Testis (tissue), 3 donors: ENCODE data around the gene TRIM3. TPM values are rescaled to one million over a fixed set of nuclear protein-coding genes. Genes with fewer than 3 reads are reported as not detected.

Experiments used
- DNase-seq: peaks from one replicate; pipeline ENCODE4 v3.0.0-alpha.2; 2019
- H3K27ac ChIP-seq, 2 donors: fragments of 200-600 bp; sonication (generic); one replicate each; pipeline ENCODE4 v1.5.1; 2019
- H3K27me3 ChIP-seq: fragments of 200-600 bp; sonication (generic); one replicate; pipeline ENCODE4 v1.5.1; 2019
- H3K36me3 ChIP-seq: fragments of 200-600 bp; sonication (generic); one replicate; pipeline ENCODE4 v1.5.1; 2017; ENCODE audit warnings: low read depth; ENCODE audit errors: missing control alignments
- H3K4me1 ChIP-seq: fragments of 200-600 bp; sonication (generic); one replicate; pipeline ENCODE4 v1.5.1; 2019
- H3K4me3 ChIP-seq, 2 donors: fragments of 200-600 bp; sonication (generic); one replicate each; pipeline ENCODE4 v1.5.1; 2017 to 2019
- H3K9me3 ChIP-seq: fragments of 200-600 bp; sonication (generic); one replicate; pipeline ENCODE4 v1.5.1; 2017
- POLR2A ChIP-seq: fragments of 450-650 bp; IDR thresholded peaks from one replicate; pipeline ENCODE4 v1.6.1; 2017; ENCODE audit warnings: antibody characterized with exemption, mild to moderate bottlenecking, moderate library complexity
- WGBS, 2 donors: methylation state at CpG; one replicate each; pipeline ENCODE4 v1.1.5; 2018; 5-methylcytosine and 5-hydroxymethylcytosine counted together
- intact Hi-C: fragments of 100-400 bp; cut with DNase I; formaldehyde crosslinking; loops from one replicate; pipeline ENCODE4 v1.15.1; 2023; ENCODE audit warnings: low total_unique reads
- polyA plus RNA-seq: library from polyadenylated mRNA; stranded (reverse); fragments of 350-450 nt; fragmentation: Illumina TruSeq; extraction: RNeasy Lipid Tissue Mini Kit (QIAGEN cat#74804); gene quantifications from one replicate; pipeline ENCODE4 v1.2.3, GENCODE V29; 2014; ENCODE audit warnings: low read depth, low replicate concordance; ENCODE audit not compliant: insufficient read depth
- total RNA-seq, 2 donors: library from RNA; depleted of rRNA; stranded (reverse); fragments of >200 nt; gene quantifications; one replicate each; pipeline ENCODE4 v1.2.3, GENCODE V29; 2016
- TF ChIP-seq, protein P1 (sequence below), 3 experiments: fragments of 450-650 bp in 2 of 3; fragments of 200-600 bp in 1 of 3; sonication (generic) in 1 of 3; IDR thresholded peaks; one replicate each; pipeline ENCODE4 v1.5.1; 2016 to 2019; ENCODE audit warnings: antibody characterized with exemption in 3 of 3, mild to moderate bottlenecking in 2 of 3, moderate library complexity in 1 of 3

TRIM3 gene
- total and polyA plus RNA-seq, 3 donors from 2014 or later: 15.0 to 29.4 (median 29.4) TPM

DNA sequence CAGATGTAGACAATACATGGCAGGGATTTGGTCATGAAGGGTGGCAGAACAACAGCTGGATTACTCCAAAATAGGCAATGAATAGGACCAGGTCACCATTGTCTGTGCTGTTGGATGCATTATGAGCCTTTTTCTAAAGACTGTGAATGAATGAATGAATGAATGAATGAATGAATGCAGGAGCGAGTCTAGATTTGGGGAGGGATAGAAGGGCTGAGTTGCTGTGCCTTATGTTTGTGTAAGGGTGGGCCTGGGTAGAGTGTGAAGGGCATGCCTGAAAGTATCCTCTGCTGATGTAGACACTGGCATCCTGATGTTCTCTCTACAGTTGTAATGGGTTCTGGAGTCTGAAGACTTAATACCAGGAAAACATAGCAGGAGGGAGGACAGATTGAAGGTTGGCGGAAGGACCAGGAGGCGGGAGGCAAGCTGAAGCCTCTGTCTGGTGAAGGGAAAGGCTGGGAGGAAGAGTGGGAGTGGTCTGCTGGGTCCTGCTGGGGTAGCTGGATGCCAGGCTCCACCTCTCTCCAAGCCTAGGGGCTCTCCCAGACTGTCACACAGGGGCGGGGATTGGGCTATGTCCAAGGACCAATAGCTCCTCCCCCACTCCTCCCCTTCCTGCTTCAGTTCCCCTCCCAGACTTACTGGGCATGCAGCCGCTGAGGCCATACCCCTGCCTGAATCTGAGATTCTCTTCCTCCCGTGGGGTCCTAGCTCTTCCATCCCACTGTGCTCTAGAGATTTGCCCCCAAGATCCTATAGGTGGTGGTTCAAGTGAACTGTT lies 4.8 kb downstream of the TRIM3 start:
- H3K4me3 ChIP-seq: no peak overlapping the region
- H3K4me1 ChIP-seq: peaks cover 7% of the 10 kb centered on the region
- intact Hi-C loops: no loop called here
- DNase-seq: peak; percentile 55
- no peaks in the 10 kb centered on the region for H3K36me3 ChIP-seq
- H3K27ac ChIP-seq: no peak overlapping the region
- WGBS, 2 donors: 41 to 51% methylated on average over 6 of the region's 6 CpGs
- H3K9me3 ChIP-seq: no peaks in the 10 kb centered on the region
- TF ChIP-seq, protein P1, sequence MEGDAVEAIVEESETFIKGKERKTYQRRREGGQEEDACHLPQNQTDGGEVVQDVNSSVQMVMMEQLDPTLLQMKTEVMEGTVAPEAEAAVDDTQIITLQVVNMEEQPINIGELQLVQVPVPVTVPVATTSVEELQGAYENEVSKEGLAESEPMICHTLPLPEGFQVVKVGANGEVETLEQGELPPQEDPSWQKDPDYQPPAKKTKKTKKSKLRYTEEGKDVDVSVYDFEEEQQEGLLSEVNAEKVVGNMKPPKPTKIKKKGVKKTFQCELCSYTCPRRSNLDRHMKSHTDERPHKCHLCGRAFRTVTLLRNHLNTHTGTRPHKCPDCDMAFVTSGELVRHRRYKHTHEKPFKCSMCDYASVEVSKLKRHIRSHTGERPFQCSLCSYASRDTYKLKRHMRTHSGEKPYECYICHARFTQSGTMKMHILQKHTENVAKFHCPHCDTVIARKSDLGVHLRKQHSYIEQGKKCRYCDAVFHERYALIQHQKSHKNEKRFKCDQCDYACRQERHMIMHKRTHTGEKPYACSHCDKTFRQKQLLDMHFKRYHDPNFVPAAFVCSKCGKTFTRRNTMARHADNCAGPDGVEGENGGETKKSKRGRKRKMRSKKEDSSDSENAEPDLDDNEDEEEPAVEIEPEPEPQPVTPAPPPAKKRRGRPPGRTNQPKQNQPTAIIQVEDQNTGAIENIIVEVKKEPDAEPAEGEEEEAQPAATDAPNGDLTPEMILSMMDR (IDR thresholded peaks at IDR 0.05): no peak
- no peak for TF ChIP-seq POLR2A
- H3K27me3 ChIP-seq: no peaks in the 10 kb centered on the region

GRCh38 chr11:6459099-6459450 lies 14.7 kb downstream of the TRIM3 start:
- Histone ChIP-seq H3K27me3 (no peaks in the 10 kb centered on the region), H3K36me3 (no peaks in the 10 kb centered on the region), H3K4me3 (no peak overlapping the region), H3K9me3 (no peaks in the 10 kb centered on the region), H3K4me1 (no peaks in the 10 kb centered on the region), H3K27ac (no peak overlapping the region)
- intact Hi-C loops: no loop called here
- 78 to 96% methylated on average over 1 of the region's 1 CpG for WGBS, 2 donors
- TF ChIP-seq, protein P1 (IDR thresholded peaks at IDR 0.05): no peak
- TF ChIP-seq POLR2A: no peak
- no peak for DNase-seq

GRCh38 chr11:6458352-6459098 lies 15.2 kb downstream of the TRIM3 start:
- intact Hi-C loops: no loop called here
- Histone ChIP-seq H3K27me3 (no peaks in the 10 kb centered on the region), H3K9me3 (no peaks in the 10 kb centered on the region), H3K27ac (no peak overlapping the region), H3K4me3 (no peak overlapping the region), H3K4me1 (no peaks in the 10 kb centered on the region), H3K36me3 (no peaks in the 10 kb centered on the region)
- WGBS, 2 donors: 88 to 97% methylated on average over 2 of the region's 2 CpGs
- no peak for DNase-seq
- no peak for TF ChIP-seq POLR2A
- TF ChIP-seq, protein P1 (IDR thresholded peaks at IDR 0.05): no peak

GRCh38 chr11:6457581-6458320 lies 16.0 kb downstream of the TRIM3 start:
- no peaks in the 10 kb centered on the region for H3K27me3 ChIP-seq
- no peaks in the 10 kb centered on the region for H3K36me3 ChIP-seq
- no peaks in the 10 kb centered on the region for H3K9me3 ChIP-seq
- H3K27ac ChIP-seq: no peak overlapping the region
- H3K4me1 ChIP-seq: no peaks in the 10 kb centered on the region
- no peak for DNase-seq
- WGBS, 2 donors: 95 to 96% methylated on average over 26 of the region's 26 CpGs
- no peak overlapping the region for H3K4me3 ChIP-seq
- TF ChIP-seq, protein P1 (IDR thresholded peaks at IDR 0.05): no peak
- no peak for TF ChIP-seq POLR2A
- intact Hi-C loops: no loop called here
